ENCODE results near the gene CFAP77.

The CFAP77 gene

GRCh38 chr9:132584601-132585560 is 174.9 kb downstream of the CFAP77 start:
- DNase-seq: no peak

- no peak for DNase-seq
Observed at GRCh38 chr9:132585954-132586829, 176.2 kb downstream of the CFAP77 start.

GRCh38 chr9:132586830-132587591 is 177.0 kb downstream of the CFAP77 start:
- no peak for DNase-seq

- DNase-seq: no peak
Observed at GRCh38 chr9:132587592-132587955, 177.6 kb downstream of the CFAP77 start.

GRCh38 chr9:132588098-132588497 is 178.1 kb downstream of the CFAP77 start:
- no peak for DNase-seq

- DNase-seq: no peak
Observed at GRCh38 chr9:132588501-132589147, 178.6 kb downstream of the CFAP77 start.

- no peak for DNase-seq
Observed at GRCh38 chr9:132589148-132590036, 179.4 kb downstream of the CFAP77 start.

GRCh38 chr9:132590037-132590317 is 180.0 kb downstream of the CFAP77 start:
- DNase-seq: no peak

GRCh38 chr9:132590318-132591182 is 180.5 kb downstream of the CFAP77 start:
- no peak for DNase-seq

- DNase-seq: no peak
Observed at GRCh38 chr9:132591244-132591643, 181.2 kb downstream of the CFAP77 start.

GRCh38 chr9:132591751-132592314 is 181.8 kb downstream of the CFAP77 start:
- DNase-seq: no peak

- DNase-seq: no peak
Observed at GRCh38 chr9:132592451-132592850, 182.4 kb downstream of the CFAP77 start.

- no peak for DNase-seq
Observed at GRCh38 chr9:132594412-132594811, 184.4 kb downstream of the CFAP77 start.

- no peak for DNase-seq
Observed at GRCh38 chr9:132595319-132595718, 185.3 kb downstream of the CFAP77 start.

GRCh38 chr9:132596200-132596599 is 186.2 kb downstream of the CFAP77 start:
- no peak for DNase-seq

GRCh38 chr9:132597073-132597775 is 187.2 kb downstream of the CFAP77 start:
- no peak for DNase-seq

- DNase-seq: no peak
Observed at GRCh38 chr9:132600326-132600984, 190.4 kb downstream of the CFAP77 start.

GRCh38 chr9:132602207-132602606 is 192.2 kb downstream of the CFAP77 start:
- DNase-seq: no peak

GRCh38 chr9:132605387-132605786 is 195.4 kb downstream of the CFAP77 start:
- DNase-seq: no peak

Measured in NCI-H2081 treated with DMSO at 0.1 percent for 48 hours (cell line).